HG02870 (cell line): ENCODE data around the gene VNN1.
"Not testable (repeated sequence)": the region's sequence is repeated elsewhere in the genome, so short reads cannot be mapped to it uniquely, and the experiment has no call there.

Experiments used
- ATAC-seq: cut with Tn5 transposase; IDR thresholded peaks from one replicate; pipeline ENCODE4 v1.9.1; 2021; ENCODE audit warnings: mild to moderate bottlenecking, moderate library complexity; ENCODE audit not compliant: unreplicated experiment

VNN1 gene

DNA sequence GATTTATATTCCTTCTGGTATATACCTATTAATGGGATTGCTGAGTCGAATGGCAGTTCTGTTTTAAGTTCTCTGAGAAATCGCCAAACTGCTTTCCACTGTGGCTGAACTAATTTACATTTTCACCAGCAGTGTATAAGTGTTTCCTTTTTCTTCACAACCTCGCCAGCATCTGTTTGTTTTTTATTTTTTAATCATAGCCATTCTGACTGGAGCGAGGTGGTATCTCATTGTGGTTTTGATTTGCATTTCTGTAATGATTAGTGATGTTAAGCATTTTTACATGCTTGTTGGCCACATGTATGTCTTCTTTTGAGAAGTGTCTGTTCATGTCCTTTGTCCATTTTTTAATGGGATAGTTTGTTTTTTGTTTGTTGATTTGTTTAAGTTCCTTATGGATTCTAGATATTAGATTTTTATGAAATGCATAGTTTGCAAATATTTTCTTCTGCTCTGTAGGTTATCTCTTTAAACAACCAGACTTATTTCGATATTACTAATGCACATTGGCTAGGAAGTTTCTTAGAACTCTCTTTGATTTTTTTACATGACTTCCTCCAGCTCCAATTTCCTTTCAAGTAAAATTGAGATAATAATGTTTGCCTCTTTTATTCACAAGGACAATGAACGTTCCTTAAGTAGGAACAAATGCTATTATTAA is 12.2 kb upstream of the VNN1 start:
- peak; percentile 74 for ATAC-seq

DNA sequence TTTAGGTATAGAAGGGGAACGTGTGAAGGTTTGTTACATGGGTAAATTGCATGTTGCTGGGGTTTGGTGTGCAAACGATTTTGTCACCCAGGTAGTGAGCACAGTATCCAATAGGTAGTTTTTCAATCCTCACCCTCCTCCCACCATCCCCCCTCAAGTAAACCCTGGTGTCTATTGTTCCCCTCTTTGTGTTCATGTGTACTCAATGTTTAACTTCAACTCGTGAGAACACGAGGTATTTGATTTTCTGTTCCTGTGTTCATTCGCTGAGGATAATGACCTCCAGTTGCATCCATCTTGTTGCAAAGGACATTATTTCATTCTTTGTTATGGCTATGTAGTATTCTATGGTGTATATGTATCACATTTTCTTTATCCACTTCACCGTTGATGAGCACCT is 11.6 kb upstream of the VNN1 start:
- no peak for ATAC-seq

DNA sequence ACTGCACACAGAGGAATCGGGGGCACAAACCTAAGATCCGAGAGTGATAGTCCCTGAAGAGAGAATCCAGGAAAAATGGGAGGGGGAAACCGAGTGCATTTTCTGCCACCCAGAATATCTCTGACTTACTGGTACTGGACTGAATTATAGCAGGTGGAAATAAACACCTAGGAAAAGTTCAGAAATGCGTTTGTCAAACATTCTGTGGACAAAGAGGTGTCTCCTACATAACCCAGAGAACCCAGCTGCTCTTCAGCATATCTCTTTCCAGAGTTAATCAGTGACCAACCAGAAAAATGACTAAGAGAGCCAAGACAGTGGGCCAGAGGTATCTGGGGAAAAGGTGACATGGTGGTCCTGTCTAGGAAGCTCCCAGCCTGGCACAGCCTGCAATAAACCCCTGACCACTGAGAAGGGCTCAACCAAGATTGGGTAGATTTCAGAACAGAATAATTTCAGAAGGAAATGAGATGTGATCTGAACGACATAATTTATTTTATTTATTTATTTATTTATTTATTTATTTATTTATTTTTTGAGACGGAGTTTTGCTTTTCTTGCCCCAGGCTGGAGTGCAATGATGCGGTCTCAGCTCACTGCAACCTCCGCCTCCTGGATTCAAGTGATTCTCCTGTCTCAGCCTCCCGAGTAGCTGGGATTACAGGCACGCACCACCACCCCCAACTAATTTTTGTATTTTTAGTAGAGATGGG is 6.0 kb upstream of the VNN1 start:
- ATAC-seq = no peak

DNA sequence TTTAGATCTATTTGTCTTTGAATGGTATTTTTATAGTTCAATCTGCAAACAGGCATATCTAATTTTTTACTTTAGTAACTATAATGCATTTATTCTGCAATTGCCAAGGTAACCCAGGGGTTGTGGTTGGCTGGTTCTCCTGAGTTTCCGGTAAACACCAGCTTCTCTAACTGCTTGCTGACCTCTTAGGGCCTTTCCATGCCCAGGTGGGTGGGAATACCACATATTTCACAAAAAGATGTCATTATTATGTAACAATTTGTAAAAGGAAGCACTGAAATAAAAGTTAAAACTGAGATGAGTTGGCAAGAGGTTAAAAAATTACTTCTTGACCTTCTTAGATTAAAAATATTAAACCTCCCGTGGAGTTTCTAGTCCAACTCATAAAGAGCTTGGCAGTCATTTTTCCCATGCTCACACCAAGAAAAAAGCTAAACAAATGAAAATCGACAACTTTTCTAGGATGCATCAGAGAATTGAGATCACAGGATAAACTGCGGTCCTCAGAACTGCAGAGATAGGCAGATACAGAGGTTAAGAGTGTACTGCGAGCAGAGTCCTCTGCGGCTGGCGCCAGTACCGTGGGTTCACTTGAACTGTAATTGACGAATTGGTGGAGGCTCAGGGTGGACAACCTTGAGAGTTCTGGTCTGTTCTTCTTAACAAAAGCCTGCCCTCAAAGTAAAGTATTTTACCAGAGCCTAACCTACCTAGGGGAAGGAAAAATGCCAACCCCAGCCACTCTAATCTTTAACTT is 2.2 kb upstream of the VNN1 start:
- no peak for ATAC-seq

DNA sequence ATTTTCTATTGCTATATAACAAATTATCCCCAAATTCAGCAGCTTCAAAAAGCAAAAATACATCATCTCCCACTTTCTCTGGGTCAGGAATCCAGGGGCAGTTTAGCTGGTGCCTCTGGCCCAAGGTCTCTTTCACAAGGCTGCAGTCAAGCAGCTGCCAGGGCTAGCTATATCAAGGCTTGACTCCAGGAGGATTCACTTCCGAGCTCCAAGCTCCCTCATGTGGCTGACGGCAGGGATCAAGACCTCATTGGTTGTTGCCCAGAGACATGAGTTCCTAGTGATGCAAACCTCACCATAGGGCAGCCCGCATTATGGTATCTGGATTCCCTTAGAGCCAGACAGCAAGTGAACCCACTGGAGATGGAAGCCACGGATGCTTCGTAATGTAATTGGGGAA is 1.3 kb upstream of the VNN1 start:
- no peak for ATAC-seq

DNA sequence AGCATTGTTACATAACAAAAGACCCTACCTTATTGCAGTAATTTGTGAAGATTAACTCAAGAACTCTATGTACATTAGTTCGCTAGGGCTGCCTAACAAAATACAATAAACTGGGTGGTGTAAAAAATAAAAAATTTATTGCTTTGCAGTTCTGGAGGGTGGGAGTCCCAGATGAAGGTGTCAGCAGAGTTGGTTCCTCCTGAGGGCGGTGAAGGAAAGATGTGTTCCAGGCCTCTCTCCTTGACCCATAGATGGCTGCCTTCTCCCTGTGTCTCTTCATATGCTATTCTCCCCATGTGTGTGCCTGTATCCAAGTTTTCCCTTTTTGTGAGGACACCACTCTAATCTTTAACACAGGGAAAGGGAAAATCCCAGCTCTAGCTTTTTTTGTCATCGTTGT is 305 bp upstream of the VNN1 start:
- no peak for ATAC-seq

DNA sequence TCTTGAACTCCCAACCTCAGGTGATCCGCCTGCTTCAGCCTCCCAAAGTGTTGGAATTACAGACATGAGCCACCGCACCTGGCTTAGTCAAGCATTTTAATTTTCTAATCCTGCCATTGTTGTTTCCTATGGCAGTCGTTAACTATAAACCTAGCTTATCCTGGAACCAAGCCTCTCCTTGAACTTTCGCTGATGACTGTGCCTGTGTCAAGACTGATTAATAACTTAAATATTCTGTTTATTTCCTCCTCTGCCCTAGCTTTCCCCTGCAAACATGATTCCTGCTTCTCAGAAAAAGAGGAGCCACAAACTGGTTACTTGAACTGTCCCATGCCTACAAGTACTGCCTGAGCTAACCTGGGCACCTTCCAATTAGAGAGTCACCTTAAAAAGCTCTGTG is 1.5 kb downstream of the VNN1 start:
- ATAC-seq = no peak

DNA sequence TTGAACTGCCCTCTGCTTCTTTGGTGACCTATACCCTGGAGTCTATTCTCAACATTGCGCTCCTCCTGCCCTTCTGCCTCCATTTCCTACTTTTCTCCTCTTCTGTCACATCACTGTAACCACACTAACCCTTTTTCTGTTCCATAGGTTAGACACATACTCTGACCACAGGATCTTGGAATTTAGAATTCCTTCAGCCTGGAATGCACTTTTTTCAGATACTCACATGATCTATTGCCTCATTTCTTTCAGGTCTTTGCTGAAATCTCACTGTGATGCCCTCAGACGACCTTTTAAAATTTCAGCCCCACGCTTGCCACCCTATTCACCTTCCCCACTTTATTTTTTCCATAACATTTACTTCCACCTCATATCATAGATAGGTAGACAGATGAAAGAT is 5.1 kb downstream of the VNN1 start:
- no peak for ATAC-seq

DNA sequence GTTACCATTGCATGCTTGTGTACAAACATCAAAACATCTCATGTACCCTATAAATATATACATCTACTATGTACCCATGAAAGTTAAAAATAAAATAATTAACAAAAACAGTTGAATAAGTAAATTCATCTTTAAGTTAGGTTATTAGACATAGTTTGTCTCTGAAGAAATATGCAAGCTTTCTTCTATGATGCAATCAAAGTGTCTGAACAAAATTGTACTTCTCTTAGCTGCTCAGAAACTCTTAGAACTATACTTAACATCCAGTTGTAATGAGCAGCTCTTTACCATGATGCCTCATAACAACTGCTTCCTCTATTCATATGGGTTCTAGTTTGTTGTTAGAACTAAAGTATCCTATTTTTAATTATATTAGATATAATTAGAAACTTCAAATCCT is 5.9 kb downstream of the VNN1 start:
- no peak for ATAC-seq

DNA sequence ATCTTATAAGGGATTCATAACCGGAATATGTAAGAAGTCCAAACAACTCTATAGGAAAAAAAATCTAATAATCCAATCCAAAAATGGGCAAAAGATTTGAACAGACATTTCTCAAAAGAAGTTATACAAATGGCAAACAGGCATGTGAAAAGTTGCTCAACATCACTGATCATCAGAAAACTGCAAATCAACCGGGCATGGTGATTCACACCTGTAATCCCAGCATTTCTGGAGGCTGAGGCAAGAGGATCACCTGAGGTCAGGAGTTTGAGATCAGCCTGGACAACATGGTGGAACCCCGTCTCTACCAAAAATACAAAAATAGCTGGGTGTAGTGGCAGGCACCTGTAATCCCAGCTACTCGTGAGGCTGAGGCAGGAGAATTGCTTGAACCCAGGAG is 7.1 kb downstream of the VNN1 start:
- ATAC-seq = not testable (repeated sequence)

DNA sequence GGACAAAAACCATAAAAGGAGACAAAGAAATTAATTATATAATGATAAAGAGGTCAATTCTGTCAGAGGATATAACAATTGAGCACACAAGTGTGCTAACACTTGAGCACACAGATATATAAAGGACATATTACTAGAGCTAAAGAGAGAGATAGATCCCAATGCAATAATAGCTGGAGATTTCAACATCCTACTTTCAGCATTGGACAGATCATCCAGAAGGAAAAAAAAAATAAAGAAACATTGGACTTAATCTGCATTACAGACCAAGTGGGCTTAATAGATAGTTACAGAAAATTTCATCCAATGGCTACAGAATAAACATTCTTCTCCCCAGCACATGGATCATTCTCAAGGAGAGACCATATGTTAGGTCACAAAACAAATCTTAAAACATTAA is 9.9 kb downstream of the VNN1 start:
- no peak for ATAC-seq

DNA sequence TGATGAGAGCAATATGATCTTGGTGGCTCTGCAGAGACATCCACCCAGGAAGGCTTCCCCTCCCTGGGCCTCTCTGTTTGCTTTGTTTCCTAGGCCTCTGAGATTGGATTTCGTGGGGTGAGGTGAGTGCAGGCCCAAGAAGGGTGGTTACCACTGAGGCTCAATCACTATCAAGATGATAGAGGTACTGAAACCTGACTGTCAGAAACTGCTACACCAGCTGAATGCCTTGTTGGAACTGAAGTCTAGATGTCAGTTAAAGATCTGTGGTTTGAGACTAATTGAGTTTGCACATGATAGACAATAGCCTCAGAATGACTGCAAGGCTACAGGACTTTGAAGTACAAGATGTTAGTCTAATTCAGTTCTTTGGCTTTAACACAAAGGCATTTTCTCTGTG is 15.2 kb downstream of the VNN1 start:
- ATAC-seq = peak; percentile 95

DNA sequence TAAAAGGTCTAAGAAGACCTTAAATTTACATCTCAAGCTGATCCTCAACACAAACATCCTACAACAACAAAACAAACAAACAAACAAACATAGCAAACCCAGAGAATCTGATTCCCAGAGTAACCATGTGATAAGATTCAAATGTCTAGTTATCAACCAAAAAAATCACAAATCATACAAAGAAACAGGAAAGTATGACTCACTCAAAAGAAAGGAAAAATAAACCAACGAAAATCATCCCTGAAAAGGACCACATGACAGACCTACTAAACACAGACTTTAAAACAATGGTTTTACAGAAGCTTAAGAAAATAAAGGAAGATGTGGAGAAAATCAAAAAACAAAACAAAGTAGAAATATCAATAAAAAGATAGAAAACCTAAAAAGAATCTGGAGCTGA is 18.1 kb downstream of the VNN1 start:
- ATAC-seq = no peak

DNA sequence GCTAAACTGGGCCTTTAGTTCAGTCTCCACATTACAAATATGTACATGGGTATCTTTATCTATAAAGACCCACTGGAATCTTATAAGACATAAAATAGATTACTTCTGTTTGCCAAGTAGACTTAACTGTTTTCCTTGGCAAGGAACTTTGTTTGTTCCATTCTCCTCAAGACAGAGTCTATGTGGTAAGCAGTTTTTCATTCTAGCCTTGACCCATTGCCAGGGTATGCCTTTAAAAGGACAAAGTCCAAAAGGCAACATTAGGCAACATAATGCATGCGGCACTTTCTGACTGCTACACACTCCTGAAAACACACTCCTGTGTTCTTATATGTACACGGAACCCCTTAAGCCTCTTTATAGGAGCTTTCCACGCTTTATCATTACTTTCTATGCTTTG is 20.4 kb downstream of the VNN1 start:
- no peak for ATAC-seq

DNA sequence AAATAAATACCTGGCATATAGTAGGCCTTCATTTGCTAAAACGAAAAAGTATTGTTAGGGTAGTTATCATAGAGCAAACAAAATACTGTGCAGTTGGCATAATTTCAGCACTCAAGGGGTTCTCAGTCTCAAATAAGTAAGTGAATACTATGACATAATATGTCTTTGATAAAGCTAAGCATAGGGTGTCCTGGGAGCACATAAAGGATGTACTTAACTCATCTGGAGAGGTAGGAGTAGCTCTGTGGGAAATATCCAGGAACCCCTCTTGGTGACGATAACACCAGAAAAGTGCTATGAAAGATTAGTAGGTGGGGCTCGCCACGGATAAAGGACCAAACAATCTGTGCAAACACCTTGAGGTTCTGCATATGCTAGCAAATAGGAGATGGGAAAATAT is 23.2 kb downstream of the VNN1 start:
- no peak for ATAC-seq

DNA sequence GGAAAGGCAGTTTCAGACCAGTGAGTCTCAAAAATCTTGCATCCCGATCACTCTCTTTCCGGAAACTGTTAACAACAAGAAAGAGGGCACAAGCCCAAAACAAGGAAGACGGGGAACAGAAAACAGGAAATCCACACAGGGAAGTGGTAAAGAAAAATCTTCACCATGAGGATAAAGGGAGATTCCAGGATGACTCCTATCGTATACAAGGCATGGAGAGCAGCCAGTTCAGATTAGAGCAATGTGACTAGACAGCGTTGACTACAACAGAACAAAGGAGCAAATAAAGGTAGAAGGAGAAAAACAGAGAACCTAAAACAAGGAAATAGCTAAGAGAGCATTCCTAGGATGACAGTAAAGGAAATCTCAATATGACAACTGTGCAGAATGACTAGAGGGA is 26.5 kb downstream of the VNN1 start:
- no peak for ATAC-seq

DNA sequence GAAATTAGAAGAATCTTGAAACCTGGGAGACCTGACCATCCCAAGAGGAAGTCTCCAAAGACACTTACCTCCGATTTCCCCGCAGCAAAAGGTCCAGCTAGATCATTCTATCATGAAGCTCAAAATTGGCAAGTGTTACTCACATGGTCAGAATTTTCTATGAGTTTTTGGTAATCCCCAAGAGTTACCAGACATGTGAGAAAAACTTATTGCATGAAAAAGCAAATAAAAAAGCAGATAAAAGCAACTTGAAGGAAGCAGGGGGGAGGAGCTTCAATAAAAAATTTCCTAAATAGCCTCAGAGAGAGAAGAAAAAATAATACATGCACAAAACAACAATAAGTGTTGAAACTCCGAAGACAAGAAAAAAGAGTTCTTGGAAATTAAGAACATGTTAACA is 27.3 kb downstream of the VNN1 start:
- ATAC-seq = no peak

DNA sequence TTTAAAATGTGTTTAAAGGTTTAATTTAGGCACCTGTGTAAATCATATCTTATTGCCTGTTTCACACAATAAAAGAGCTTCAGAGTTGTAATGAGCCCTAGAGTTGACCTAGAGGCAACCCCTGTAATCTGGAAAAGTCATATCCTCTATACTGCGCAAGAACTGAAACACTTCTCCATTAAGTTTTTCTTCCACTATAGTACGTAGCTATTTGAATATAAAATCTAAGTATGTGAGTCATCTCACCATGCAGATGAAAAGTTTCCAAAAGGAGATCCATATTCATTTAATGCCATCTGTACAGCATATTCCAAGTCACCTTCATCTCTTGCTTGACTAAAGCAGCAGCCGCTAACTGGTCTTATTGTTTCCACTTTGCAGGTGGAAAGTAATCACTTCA is 28.8 kb downstream of the VNN1 start:
- ATAC-seq = no peak

DNA sequence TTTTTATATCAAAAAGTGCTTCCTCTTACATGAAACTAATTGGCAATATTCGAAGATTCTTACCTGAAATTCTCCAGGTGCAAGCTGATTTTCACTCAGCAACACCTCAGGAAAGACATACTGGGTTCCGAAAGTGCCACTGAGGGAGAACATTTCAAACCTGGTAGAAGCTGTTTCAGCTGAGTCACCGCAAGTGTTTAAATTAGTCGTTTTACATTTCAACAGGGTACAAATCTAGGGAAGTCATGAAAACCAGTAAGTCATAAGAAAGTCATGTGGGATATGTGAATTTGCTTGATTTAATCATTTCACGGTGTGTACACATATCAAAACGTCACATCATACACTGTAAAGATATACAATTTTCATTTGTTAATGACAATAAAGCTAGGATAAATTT is 29.6 kb downstream of the VNN1 start:
- ATAC-seq = no peak

DNA sequence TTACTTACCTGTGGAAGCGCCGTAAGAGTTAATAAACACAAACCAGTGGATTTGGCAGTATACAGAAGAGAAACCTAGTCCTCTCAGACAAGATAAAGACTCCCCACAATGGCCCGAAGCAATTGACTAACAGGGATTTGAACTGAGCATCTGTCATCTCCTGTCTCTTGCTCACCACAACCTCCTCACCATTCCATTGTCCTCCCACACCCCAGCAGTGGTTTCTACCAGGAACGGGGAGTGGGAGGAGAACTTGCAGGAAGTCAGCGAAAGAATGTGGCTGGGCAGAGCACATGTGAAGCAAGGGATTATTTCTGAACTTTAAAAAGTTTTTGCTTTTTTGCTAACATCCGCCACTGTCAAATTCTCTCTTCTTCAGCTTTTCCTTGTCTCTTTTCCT is 30.3 kb downstream of the VNN1 start:
- ATAC-seq = no peak

DNA sequence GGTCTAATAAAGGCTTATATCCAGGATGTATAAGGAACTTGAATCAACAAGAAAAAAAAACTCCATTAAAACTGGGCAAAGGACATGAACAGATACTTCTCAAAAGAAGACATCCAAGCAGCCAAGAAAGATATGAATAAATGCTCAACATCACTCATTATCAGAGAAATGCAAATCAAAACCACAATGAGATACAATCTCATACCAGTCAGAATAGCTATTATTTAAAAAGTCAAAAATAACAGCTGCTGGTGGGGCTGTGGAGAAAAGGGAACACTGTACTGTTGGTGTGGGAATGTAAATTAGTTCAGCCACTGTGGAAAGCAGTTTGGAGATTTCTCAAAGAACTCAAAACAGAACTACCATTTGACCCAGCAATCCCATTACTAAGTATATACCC is 34.8 kb downstream of the VNN1 start:
- ATAC-seq = peak; percentile 76

DNA sequence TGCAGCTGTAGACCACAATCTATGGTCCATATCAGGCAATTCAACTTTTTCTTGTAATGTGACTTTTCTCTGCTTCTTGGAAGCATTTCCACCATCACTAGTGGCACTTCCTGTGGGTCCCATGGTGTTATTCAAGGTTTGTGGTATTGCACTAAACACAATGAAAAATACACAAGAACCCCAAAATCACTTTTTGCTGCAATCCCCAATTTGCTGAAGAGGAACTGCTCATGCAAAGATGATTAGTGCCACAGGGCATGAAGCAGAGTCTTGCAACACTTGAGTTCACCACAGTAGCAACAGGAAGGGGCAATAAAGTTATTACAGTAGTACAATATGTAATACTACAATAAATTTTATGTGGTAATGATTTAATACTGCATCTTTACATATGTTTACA is 38.1 kb downstream of the VNN1 start:
- ATAC-seq = no peak
